BLaER1 (cell line): Measurements from ENCODE around the gene SLC16A1.

ENCODE experiments used
- H3K27ac ChIP-seq: shearing (Covaris generic); formaldehyde crosslinking; 2 replicates; pipeline ENCODE4 v1.8.1; 2022
- H3K27me3 ChIP-seq: shearing (Covaris generic); formaldehyde crosslinking; 2 replicates; pipeline ENCODE4 v1.8.1; 2022
- H3K36me3 ChIP-seq: shearing (Covaris generic); formaldehyde crosslinking; 2 replicates; pipeline ENCODE4 v1.8.1; 2022
- H3K4me1 ChIP-seq: shearing (Covaris generic); formaldehyde crosslinking; 2 replicates; pipeline ENCODE4 v1.8.1; 2022
- H3K4me2 ChIP-seq: shearing (Covaris generic); formaldehyde crosslinking; 2 replicates; pipeline ENCODE4 v1.8.1; 2022
- H3K4me3 ChIP-seq: shearing (Covaris generic); formaldehyde crosslinking; 2 replicates; pipeline ENCODE4 v1.8.1; 2022
- H3K9ac ChIP-seq: shearing (Covaris generic); formaldehyde crosslinking; 2 replicates; pipeline ENCODE4 v1.8.1; 2022
- H3K9me3 ChIP-seq: shearing (Covaris generic); formaldehyde crosslinking; 2 replicates; pipeline ENCODE4 v1.8.1; 2022
- H4K20me1 ChIP-seq: shearing (Covaris generic); formaldehyde crosslinking; 2 replicates; pipeline ENCODE4 v1.8.1; 2022
- Cebpa-rat ChIP-seq: shearing (Covaris generic); IDR thresholded peaks from 2 replicates; pipeline ENCODE4 v1.8.1; 2022

SLC16A1 gene

DNA sequence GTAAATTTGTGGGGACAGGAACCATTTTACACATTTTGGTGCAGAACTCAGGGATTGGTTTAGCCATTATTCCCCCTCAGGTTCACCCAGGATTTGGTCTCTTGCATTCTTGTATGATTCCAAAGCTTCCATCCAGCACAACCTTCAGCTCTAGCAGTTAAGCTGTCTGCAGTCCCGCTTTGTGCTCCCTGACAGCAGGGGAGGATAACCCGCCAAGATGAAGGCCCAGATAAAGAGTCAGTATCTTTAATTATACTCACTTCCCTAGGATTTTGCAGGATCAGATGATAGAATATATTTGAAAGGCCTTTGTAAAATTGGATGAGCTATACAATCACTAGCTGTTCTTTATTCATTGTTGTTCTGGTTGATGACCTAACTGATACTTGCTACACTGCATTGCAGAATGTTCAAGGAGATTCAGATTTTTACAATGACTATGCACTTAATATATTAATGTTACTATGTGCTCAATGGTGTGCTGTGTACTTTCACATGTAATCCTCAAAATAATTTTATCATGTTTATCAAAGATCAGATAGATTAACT, 49.8 kb downstream of the SLC16A1 start:
- Histone ChIP-seq H3K9ac (no peak overlapping the region), H3K27me3 (no peaks in the 10 kb centered on the region), H4K20me1 (no peaks in the 10 kb centered on the region), H3K36me3 (peaks cover 32% of the 10 kb centered on the region), H3K4me3 (no peak overlapping the region), H3K4me1 (peaks cover 6% of the 10 kb centered on the region; the same call in 1 of the 2 replicates), H3K27ac (no peak overlapping the region), H3K9me3 (no peaks in the 10 kb centered on the region), H3K4me2 (no peak overlapping the region)
- TF ChIP-seq Cebpa-rat, result no peak

DNA sequence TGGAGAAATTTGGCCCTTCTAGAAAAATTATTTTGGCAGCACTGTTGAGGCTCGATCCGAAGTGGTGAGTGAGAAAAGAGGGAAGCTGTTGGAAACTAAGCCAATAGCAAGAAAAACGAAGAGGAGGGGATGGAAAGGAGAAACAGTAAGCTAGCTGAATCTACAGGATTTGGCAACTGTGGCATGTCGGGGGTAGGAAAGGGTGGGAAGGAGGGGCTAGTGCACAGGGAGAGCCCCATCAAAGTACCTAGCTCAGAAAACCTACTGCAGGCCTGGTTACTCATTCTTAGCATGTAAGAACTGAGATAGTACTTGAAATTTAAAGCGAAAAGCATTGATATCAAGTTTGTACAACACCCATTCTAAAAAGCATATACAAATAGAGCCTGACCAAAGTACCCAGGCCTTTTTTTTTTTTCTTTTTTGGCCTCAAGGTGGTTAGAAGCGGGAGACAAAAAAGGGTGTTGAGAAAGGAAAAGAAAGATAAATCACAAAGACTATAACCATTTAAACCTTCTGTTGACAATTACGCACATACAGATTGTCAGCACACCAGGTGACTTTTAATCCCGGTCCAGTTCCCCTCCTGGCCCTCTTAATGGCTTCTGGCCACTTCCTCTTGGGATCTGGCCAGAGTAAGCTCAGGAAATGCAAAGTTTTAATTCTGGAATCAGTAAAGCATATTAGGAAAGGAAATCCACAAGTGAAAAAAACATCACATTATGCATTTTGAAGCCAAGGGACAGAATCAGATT, 50.4 kb downstream of the SLC16A1 start:
- Histone ChIP-seq H3K9me3 (no peaks in the 10 kb centered on the region), H3K27me3 (no peaks in the 10 kb centered on the region), H3K4me3 (no peak overlapping the region), H3K9ac (no peak overlapping the region), H3K4me1 (peaks cover 6% of the 10 kb centered on the region; the same call in 1 of the 2 replicates), H3K4me2 (no peak overlapping the region), H3K27ac (no peak overlapping the region), H3K36me3 (peaks cover 25% of the 10 kb centered on the region), H4K20me1 (no peaks in the 10 kb centered on the region)
- no peak for TF ChIP-seq Cebpa-rat

DNA sequence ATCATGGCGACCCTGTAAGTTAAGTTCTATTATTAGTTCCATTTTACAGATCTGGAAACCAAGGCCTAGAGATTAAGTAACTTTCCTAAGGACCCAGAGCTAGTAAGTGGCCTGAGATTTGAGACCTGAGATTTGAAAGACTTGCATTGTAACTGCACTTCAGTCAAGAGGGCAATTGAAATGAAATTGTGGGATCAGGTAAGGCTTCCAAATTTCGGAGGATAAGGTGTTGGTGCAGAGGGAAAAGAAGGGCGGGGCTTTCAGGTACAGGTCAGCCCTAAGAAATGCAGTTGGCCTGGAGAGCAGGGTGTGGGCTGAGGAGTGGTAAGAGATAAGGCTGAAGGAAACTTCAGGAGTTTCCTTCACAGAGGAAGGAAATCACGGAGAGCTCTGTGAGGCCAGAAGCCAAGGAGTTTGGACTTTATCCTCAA, 51.1 kb downstream of the SLC16A1 start:
- Histone ChIP-seq H3K9me3 (no peaks in the 10 kb centered on the region), H3K27ac (no peak overlapping the region), H3K9ac (no peak overlapping the region), H3K4me1 (peaks cover 6% of the 10 kb centered on the region; the same call in 1 of the 2 replicates), H3K4me2 (no peak overlapping the region), H3K27me3 (no peaks in the 10 kb centered on the region), H4K20me1 (no peaks in the 10 kb centered on the region), H3K4me3 (no peak overlapping the region), H3K36me3 (peaks cover 20% of the 10 kb centered on the region)
- no peak for TF ChIP-seq Cebpa-rat

DNA sequence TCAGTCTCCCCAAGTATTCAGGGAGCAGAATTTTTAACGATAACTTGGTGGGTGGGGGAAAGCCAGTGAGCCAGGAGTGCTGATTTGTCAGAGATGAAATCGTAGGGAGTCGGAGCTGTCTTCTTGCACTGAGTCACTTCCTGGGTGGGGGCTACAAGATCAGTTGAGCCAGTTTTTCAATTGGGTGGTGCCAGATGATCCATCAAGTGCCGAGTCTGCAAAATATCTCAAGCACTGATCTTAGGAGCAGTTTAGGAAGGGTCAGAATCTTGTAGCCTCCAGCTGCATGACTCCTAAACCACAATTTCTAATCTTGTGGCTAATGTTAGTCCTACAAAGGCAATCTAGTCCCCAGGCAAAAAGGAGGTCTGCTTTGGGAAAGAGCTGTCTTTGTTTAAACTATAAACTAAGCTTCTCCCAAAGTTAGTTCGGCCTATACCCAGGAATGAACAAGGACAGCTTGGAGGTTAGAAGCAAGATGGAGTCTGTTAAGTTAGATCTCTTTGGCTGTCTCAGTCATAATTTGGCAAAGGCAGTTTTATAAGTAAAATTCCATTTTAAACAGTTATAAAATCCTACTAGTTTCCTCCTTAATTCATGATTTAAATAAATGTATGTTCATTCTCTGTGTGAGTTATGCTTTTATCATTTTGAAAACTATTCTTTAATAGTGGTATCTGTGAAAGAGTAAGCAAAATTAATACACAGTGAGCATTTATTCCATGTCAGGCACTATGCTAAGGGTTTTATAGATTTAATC, 51.7 kb downstream of the SLC16A1 start:
- Histone ChIP-seq H3K4me3 (no peak overlapping the region), H3K27me3 (no peaks in the 10 kb centered on the region), H3K4me2 (no peak overlapping the region), H3K4me1 (peaks cover 6% of the 10 kb centered on the region; the same call in 1 of the 2 replicates), H4K20me1 (no peaks in the 10 kb centered on the region), H3K36me3 (peaks cover 19% of the 10 kb centered on the region), H3K27ac (no peak overlapping the region), H3K9me3 (no peaks in the 10 kb centered on the region), H3K9ac (no peak overlapping the region)
- no peak for TF ChIP-seq Cebpa-rat

DNA sequence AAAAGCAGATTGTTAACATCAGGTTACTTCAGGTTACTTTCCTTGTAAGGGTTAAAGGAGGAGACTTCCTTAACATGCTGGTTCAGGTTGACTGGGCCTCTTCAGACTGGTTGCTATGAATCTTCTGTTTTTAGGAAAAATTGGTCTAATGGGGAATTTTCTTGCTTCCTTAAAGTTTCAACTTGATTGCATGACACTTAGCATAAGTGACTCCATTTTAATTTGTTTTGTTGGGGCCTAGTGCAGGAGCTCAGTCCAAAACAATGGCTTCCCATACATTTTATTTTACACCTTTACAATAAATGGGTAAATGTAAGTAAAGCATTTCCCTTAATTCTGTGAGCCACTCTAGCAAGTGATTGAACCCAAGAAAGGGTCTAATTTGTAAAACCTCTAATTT, 53.8 kb downstream of the SLC16A1 start:
- H3K9ac ChIP-seq, result no peak overlapping the region
- peaks cover 6% of the 10 kb centered on the region; the same call in 1 of the 2 replicates for H3K4me1 ChIP-seq

DNA sequence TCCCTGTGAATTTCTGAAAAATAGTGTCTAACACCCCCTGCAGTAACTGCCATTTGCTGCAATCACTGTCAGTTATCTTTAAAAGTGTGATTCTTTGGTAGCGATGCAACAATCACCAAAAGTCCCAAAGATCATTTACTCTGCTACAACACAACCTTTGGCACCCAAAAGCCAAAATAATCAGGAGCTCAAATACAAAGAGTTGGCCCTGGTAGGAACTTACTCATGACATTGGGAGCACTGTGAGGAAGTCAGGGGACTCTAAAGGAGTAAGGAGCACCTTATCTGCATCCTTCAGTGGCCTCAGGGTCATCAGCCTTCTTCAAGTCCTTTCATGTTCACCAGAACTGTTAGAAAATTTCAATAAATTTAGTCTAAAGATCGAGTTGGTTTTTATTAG, 54.6 kb downstream of the SLC16A1 start:
- H3K4me1 ChIP-seq, result peaks cover 6% of the 10 kb centered on the region; the same call in 1 of the 2 replicates

More for the DNA sequence above, 53.8 kb downstream of the SLC16A1 start:
- no peak overlapping the region for H3K27ac ChIP-seq
- no peaks in the 10 kb centered on the region for H3K27me3 ChIP-seq
- TF ChIP-seq Cebpa-rat, result no peak
- H3K9me3 ChIP-seq, result no peaks in the 10 kb centered on the region
- no peak overlapping the region for H3K4me2 ChIP-seq
- H4K20me1 ChIP-seq, result no peaks in the 10 kb centered on the region
- peaks cover 6% of the 10 kb centered on the region; the same call in 1 of the 2 replicates for H3K36me3 ChIP-seq
- no peak overlapping the region for H3K4me3 ChIP-seq

DNA sequence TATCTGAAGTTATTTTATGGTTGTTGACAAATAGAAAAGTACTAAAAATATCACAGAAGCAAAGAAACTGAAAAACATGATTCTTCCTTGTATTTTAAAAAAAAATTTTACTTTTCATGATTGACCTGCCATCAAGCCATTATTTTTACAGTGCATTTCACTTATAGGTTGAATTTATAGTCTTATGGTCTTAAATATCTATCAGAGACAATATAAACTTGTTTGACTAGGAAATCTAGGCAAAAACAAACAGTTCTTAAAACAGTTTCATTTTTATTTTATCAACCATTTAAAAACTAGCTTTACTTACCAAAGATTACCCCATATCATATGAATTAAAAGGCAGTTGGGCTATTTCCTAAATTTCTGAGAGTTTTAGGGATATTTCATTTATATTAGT, 59.2 kb downstream of the SLC16A1 start:
- H4K20me1 ChIP-seq, result no peaks in the 10 kb centered on the region
- TF ChIP-seq Cebpa-rat, result no peak
- H3K27ac ChIP-seq, result no peak overlapping the region
- no peaks in the 10 kb centered on the region for H3K4me1 ChIP-seq
- H3K4me3 ChIP-seq, result no peak overlapping the region
- H3K27me3 ChIP-seq, result no peaks in the 10 kb centered on the region
- H3K4me2 ChIP-seq, result no peak overlapping the region
- H3K36me3 ChIP-seq, result no peaks in the 10 kb centered on the region
- H3K9me3 ChIP-seq, result peaks cover 34% of the 10 kb centered on the region
- H3K9ac ChIP-seq, result no peak overlapping the region

More for the DNA sequence above, 54.6 kb downstream of the SLC16A1 start:
- Histone ChIP-seq H3K36me3 (no peaks in the 10 kb centered on the region), H3K27ac (no peak overlapping the region), H3K9ac (no peak overlapping the region), H3K4me3 (no peak overlapping the region), H4K20me1 (no peaks in the 10 kb centered on the region), H3K9me3 (peaks cover 6% of the 10 kb centered on the region), H3K4me2 (no peak overlapping the region), H3K27me3 (no peaks in the 10 kb centered on the region)
- TF ChIP-seq Cebpa-rat, result no peak

DNA sequence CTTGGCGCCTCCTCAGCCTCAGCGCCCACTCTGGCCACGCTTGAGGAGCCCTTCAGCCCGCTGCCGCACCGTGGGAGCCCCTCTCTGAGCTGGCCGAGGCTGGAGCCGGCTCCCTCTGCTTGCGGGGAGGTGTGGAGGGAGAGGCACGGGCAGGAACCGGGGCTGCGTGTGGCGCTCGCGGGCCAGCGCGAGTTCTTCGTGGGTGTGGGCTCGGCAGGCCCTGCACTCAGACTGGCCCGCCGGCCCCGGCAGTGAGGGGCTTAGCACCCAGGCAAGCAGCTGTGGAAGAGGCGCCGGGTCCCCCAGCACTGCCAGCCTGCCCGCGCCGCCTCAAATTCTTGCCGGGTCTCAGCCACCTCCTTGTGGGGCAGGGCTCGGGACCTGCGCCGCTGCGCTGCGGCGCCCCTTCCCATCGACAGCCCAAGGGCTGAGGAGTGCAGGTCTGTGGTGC, 61.4 kb downstream of the SLC16A1 start:
- H3K27ac ChIP-seq, result no peak overlapping the region
- no peaks in the 10 kb centered on the region for H3K27me3 ChIP-seq
- no peak for TF ChIP-seq Cebpa-rat
- H3K36me3 ChIP-seq, result no peaks in the 10 kb centered on the region
- no peak overlapping the region for H3K4me3 ChIP-seq
- no peaks in the 10 kb centered on the region for H3K4me1 ChIP-seq
- no peak overlapping the region for H3K4me2 ChIP-seq
- H3K9me3 ChIP-seq, result peaks cover 34% of the 10 kb centered on the region
- no peak overlapping the region for H3K9ac ChIP-seq
- no peaks in the 10 kb centered on the region for H4K20me1 ChIP-seq

DNA sequence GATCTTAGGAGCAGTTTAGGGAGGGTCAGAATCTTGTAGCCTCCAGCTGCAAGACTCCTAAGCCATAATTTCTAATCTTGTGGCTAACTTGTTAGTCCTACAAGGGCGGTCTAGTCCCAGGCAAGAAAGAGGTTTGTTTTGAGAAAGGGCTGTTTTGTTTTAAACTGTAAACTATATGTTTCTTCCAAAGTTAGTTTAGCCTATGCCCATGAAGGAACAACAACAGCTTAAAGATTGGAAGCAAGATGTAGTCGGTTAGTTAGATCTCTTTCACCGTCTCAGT, 62.0 kb downstream of the SLC16A1 start:
- Histone ChIP-seq H3K36me3 (no peaks in the 10 kb centered on the region), H3K27me3 (no peaks in the 10 kb centered on the region), H4K20me1 (no peaks in the 10 kb centered on the region), H3K4me2 (no peak overlapping the region), H3K4me1 (no peaks in the 10 kb centered on the region), H3K9ac (no peak overlapping the region), H3K4me3 (no peak overlapping the region), H3K27ac (no peak overlapping the region), H3K9me3 (peaks cover 34% of the 10 kb centered on the region)
- TF ChIP-seq Cebpa-rat, result no peak
